SH-SY5Y (cell line): ENCODE results near the gene SND1.

ENCODE experiments used
- GATA2 ChIP-seq: IDR thresholded peaks from 2 replicates; pipeline ENCODE4 v1.6.1; 2011; ENCODE audit warnings: mild to moderate bottlenecking, low read depth, low read length
- GATA3 ChIP-seq: IDR thresholded peaks from 2 replicates; pipeline ENCODE4 v1.6.1; 2011; ENCODE audit warnings: low read depth, mild to moderate bottlenecking, low read length, moderate library complexity

GRCh38 chr7:127674361-127674760 lies 22.4 kb downstream of the SND1 start:
- TF ChIP-seq GATA3 (no peak), GATA2 (no peak)
